Kidney (tissue), 14 donors: ENCODE results near the gene TTC33. TPM values are rescaled to one million over a fixed set of nuclear protein-coding genes. Genes with fewer than 3 reads are reported as not detected.

Experiments
- DNase-seq, 5 donors: peaks; one replicate each; pipeline ENCODE4 v3.0.0-alpha.2; 2013 to 2020
- FAIRE-seq: peaks from 2 replicates; lab custom pipeline; 2012; peaks lifted over from hg19 to GRCh38; lab: Jason Lieb, UNC
- H3K27ac ChIP-seq, 2 donors: one replicate each; pipeline ENCODE4 v1.7.0; 2013; ENCODE audit warnings: low read depth in 2 of 2, low read length in 2 of 2, inconsistent platforms in 1 of 2
- H3K27me3 ChIP-seq: one replicate; pipeline ENCODE4 v1.7.1; 2013; ENCODE audit warnings: low read length, inconsistent platforms; ENCODE audit not compliant: control insufficient read depth, insufficient read depth
- H3K36me3 ChIP-seq, 3 donors: one replicate each; pipeline versions ENCODE4 v1.7.0 to v1.7.1; 2013; ENCODE audit warnings: low read length in 3 of 3, control low read depth in 1 of 3, inconsistent platforms in 1 of 3; ENCODE audit not compliant: insufficient read depth in 3 of 3, control insufficient read depth in 2 of 3
- H3K4me1 ChIP-seq, 3 donors: one replicate each; pipeline versions ENCODE4 v1.7.0 to v1.7.1; 2013; ENCODE audit warnings: low read length in 3 of 3, inconsistent platforms in 1 of 3, low read depth in 1 of 3; ENCODE audit not compliant: control insufficient read depth in 2 of 3, insufficient read depth in 2 of 3
- H3K4me3 ChIP-seq, 3 donors: one replicate each; pipeline versions ENCODE4 v1.7.0 to v1.8.1; 2013; ENCODE audit warnings: low read length in 3 of 3, control low read depth in 1 of 3, inconsistent platforms in 1 of 3
- H3K9ac ChIP-seq, 3 donors: one replicate each; pipeline versions ENCODE4 v1.7.0 to v1.7.1; 2013; ENCODE audit warnings: low read length in 3 of 3, control low read depth in 1 of 3, inconsistent platforms in 1 of 3
- H3K9me3 ChIP-seq, 3 donors: one replicate each; pipeline versions ENCODE4 v1.7.0 to v1.7.1; 2013; ENCODE audit warnings: low read length in 3 of 3, control low read depth in 1 of 3, inconsistent platforms in 1 of 3; ENCODE audit not compliant: control insufficient read depth in 2 of 3, insufficient read depth in 1 of 3
- intact Hi-C: fragments of 100-400 bp; cut with DNase I; formaldehyde crosslinking; loops from one replicate; pipeline ENCODE4 v1.11.1; 2022
- polyA plus RNA-seq: library from polyadenylated mRNA; stranded (reverse); fragments of 350-450 nt; fragmentation: Illumina TruSeq; extraction: RNeasy Lipid Tissue Mini Kit (QIAGEN cat#74804); gene quantifications from one replicate; pipeline ENCODE4 v1.2.3, GENCODE V29; 2014; ENCODE audit warnings: low read depth, low replicate concordance; ENCODE audit not compliant: insufficient read depth
- total RNA-seq: library from RNA; stranded (reverse); fragmentation: NEBNext Ultra II Directional; extraction: Animal tissue kit (Norgen Biotek cat#: 25700); gene quantifications from one replicate; pipeline ENCODE4 v1.2.1, GENCODE V29; 2021
- TF ChIP-seq, protein P1 (sequence below): IDR thresholded peaks from 3 replicates; pipeline ENCODE4 v1.5.1; 2012; ENCODE audit warnings: mild to moderate bottlenecking, moderate library complexity, borderline replicate concordance; ENCODE audit not compliant: insufficient read depth; ENCODE audit errors: extremely low read depth
- donor health status: control.
- donor health status: control.
- donor health status: control.
- donor health status: control.
- donor health status: control.
- donor health status: DM: yes; HTN: yes; CAD: no.
- donor health status: Normal renal cell carcinoma (clear cell type).

Gene TTC33
- total and polyA plus RNA-seq, 2 donors from 2014 or later: 7.1 to 20.1 TPM

DNA sequence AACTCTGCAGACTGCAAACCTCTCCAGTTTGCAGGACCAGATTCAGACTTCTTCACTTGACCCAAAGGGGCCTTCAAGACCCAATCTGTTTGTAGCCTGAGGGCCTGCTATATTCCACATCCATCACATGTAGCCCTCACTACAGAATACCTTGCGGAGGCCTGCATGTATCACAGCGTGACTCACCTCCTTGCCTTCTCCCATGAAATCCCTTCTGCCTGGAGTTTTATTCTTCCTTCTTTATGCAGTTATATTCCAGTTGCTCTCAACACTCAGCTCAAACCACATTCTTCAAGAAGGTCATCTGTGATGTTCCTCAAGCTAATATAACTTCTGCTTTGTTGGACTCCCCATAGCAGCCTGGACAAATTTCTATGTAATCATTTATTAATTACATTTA lies 274.5 kb downstream of the TTC33 start:
- intact Hi-C loops: no loop called here
- Histone ChIP-seq H3K36me3 (no peaks in the 10 kb centered on the region), H3K9me3 (no peaks in the 10 kb centered on the region), H3K4me3 (no peak overlapping the region), H3K4me1 (no peaks in the 10 kb centered on the region), H3K27me3 (no peaks in the 10 kb centered on the region), H3K27ac (no peak overlapping the region), H3K9ac (no peak overlapping the region)
- no peak for DNase-seq
- TF ChIP-seq, protein P1, sequence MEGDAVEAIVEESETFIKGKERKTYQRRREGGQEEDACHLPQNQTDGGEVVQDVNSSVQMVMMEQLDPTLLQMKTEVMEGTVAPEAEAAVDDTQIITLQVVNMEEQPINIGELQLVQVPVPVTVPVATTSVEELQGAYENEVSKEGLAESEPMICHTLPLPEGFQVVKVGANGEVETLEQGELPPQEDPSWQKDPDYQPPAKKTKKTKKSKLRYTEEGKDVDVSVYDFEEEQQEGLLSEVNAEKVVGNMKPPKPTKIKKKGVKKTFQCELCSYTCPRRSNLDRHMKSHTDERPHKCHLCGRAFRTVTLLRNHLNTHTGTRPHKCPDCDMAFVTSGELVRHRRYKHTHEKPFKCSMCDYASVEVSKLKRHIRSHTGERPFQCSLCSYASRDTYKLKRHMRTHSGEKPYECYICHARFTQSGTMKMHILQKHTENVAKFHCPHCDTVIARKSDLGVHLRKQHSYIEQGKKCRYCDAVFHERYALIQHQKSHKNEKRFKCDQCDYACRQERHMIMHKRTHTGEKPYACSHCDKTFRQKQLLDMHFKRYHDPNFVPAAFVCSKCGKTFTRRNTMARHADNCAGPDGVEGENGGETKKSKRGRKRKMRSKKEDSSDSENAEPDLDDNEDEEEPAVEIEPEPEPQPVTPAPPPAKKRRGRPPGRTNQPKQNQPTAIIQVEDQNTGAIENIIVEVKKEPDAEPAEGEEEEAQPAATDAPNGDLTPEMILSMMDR: no peak
- no peak for FAIRE-seq

GRCh38 chr5:40480392-40480791 lies 275.4 kb downstream of the TTC33 start:
- H3K27ac ChIP-seq: no peak overlapping the region
- FAIRE-seq (no peak), DNase-seq (no peak)
- H3K27me3 ChIP-seq: no peaks in the 10 kb centered on the region
- no peaks in the 10 kb centered on the region for H3K4me1 ChIP-seq
- H3K9me3 ChIP-seq: no peaks in the 10 kb centered on the region
- intact Hi-C loops: no loop called here
- H3K9ac ChIP-seq: no peak overlapping the region
- H3K4me3 ChIP-seq: no peak overlapping the region
- H3K36me3 ChIP-seq: no peaks in the 10 kb centered on the region
- TF ChIP-seq, protein P1: no peak

DNA sequence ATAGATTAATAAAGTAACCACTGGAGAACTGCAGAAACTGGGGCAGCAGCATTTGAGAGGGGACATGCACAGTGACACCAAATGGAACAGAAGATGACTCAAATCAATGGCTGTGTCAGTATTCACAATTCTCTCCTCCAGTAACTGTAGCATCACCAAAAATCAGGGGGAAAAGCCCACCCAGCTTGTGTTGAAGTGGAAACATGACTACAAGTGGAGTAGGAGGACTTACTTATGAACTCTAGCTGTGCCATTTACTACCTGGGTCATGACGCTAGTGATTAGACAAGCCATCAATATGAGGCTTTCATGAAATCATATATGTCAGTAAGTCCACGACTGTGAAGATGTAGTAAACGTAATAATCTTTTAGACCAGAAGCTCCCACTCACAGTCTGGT lies 275.8 kb downstream of the TTC33 start:
- intact Hi-C loops: no loop called here
- no peak overlapping the region for H3K9ac ChIP-seq
- H3K9me3 ChIP-seq: no peaks in the 10 kb centered on the region
- no peaks in the 10 kb centered on the region for H3K27me3 ChIP-seq
- H3K4me1 ChIP-seq: no peaks in the 10 kb centered on the region
- no peak overlapping the region for H3K4me3 ChIP-seq
- TF ChIP-seq, protein P1: no peak
- DNase-seq (no peak), FAIRE-seq (no peak)
- no peak overlapping the region for H3K27ac ChIP-seq
- no peaks in the 10 kb centered on the region for H3K36me3 ChIP-seq

GRCh38 chr5:40478766-40479165 lies 277.0 kb downstream of the TTC33 start:
- Histone ChIP-seq H3K4me3 (no peak overlapping the region), H3K9ac (no peak overlapping the region), H3K27ac (no peak overlapping the region), H3K9me3 (no peaks in the 10 kb centered on the region), H3K36me3 (no peaks in the 10 kb centered on the region), H3K27me3 (no peaks in the 10 kb centered on the region), H3K4me1 (no peaks in the 10 kb centered on the region)
- DNase-seq: no peak
- FAIRE-seq: no peak
- TF ChIP-seq, protein P1: no peak
- intact Hi-C loops: no loop called here
